ENCODE results near the gene RAB40B. TPM values are rescaled to one million over a fixed set of nuclear protein-coding genes. Genes with fewer than 3 reads are reported as not detected.

The RAB40B gene
- polyA plus RNA-seq, 2 of the 4 experiments (the other 2 are of a cell fraction), result 5.6 to 9.4 TPM

DNA sequence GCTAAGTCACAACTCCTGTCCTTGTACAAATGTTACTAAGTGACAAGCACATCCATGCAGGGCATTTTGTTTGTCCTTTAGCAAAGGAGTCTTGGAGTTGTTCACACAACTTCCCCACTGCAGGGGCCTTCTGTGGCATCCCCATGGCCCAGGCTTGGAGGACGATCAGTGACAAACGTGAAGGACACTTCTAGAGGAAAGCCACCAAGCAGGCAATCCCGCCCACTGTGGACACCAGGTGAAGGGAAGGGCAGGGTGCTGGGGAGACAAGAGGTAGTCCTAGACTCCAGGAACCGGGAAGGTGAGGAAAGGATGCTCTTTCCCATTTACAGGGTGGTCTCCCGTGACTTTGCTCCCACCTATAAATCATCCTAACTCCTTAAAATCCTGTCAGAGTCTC lies 54.4 kb downstream of the RAB40B start (continued):
- no peak for TF ChIP-seq RCOR1 (IDR thresholded peaks at IDR 0.05; ENCODE audit: low read depth, low read length)
- TF ChIP-seq NFE2L2 (conservative IDR thresholded peaks at IDR 0.05; ENCODE audit: low read length), result no peak

DNA sequence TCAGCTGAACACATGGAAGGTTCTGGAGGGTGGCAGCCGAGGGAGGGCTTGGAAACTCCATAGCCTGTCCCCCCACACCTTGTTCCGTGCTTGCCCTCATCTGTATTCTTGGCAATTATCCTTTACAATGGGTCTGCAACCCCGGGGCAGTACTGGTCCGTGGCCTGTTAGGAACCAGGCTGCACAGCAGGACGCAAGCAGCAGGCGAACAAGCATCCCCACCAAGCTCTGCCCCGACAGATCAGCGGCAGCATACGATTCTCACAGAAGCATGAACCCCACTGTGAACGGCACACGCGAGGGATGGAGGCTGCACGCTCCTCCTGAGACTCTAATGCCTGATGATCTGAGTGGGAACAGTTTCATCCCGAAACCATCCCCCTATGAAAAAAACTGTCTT lies 56.5 kb downstream of the RAB40B start:
- FAIRE-seq (no peak), DNase-seq (ENCODE audit: low read depth in 1 of 2, low spot score in 1 of 2) (no peak)
- POLR2A ChIA-PET, result no interaction called here

DNA sequence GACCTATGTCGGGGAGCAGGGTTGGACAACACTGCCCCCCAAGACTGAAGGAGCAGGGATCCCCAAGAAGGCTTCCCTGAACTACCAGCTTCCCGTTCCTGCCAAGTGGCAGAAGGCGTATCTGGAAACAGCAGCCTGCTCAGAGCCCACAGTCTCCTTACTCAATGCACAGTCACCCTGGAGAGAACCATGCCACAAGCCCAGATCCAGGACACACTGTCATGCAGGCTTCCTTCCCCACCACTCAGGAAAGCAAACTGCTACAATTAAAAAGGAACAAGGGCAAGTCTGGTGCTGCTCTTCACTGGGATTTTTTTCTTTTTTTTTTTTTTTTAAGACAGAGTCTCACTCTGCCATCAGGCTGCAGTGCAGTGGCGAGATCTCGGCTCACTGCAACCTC lies 58.5 kb downstream of the RAB40B start:
- ATAC-seq (peak; percentile 12 to 43; a peak in 3 of 6 replicates), DNase-seq (ENCODE audit: low read depth in 1 of 2, low spot score in 1 of 2) (no peak), FAIRE-seq (no peak)
- no peak overlapping the region for H3K4me2 ChIP-seq
- H3K4me1 ChIP-seq, result peaks cover under 1% of the 10 kb centered on the region; the same call in 2 of the 3 replicates
- H3K27ac ChIP-seq, result no peak overlapping the region
- TF ChIP-seq FOSB (CRISPR knock-in tag; IDR thresholded peaks at IDR 0.05) (no peak), KDM1A (IDR thresholded peaks at IDR 0.05; ENCODE audit: low read depth) (no peak), EHF (CRISPR knock-in tag; IDR thresholded peaks at IDR 0.05) (no peak), RNF2 (IDR thresholded peaks at IDR 0.05; ENCODE audit: borderline replicate concordance, low read depth) (no peak), NR3C1 (IDR thresholded peaks at IDR 0.05) (no peak), HDAC2 (IDR thresholded peaks at IDR 0.05) (no peak)
- TF ChIP-seq, protein P1, sequence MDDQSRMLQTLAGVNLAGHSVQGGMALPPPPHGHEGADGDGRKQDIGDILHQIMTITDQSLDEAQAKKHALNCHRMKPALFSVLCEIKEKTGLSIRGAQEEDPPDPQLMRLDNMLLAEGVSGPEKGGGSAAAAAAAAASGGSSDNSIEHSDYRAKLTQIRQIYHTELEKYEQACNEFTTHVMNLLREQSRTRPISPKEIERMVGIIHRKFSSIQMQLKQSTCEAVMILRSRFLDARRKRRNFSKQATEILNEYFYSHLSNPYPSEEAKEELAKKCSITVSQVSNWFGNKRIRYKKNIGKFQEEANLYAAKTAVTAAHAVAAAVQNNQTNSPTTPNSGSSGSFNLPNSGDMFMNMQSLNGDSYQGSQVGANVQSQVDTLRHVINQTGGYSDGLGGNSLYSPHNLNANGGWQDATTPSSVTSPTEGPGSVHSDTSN (IDR thresholded peaks at IDR 0.05), result no peak
- TF ChIP-seq, protein P2, sequence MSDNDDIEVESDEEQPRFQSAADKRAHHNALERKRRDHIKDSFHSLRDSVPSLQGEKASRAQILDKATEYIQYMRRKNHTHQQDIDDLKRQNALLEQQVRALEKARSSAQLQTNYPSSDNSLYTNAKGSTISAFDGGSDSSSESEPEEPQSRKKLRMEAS (IDR thresholded peaks at IDR 0.05), result no peak
- TF ChIP-seq, protein P3, sequence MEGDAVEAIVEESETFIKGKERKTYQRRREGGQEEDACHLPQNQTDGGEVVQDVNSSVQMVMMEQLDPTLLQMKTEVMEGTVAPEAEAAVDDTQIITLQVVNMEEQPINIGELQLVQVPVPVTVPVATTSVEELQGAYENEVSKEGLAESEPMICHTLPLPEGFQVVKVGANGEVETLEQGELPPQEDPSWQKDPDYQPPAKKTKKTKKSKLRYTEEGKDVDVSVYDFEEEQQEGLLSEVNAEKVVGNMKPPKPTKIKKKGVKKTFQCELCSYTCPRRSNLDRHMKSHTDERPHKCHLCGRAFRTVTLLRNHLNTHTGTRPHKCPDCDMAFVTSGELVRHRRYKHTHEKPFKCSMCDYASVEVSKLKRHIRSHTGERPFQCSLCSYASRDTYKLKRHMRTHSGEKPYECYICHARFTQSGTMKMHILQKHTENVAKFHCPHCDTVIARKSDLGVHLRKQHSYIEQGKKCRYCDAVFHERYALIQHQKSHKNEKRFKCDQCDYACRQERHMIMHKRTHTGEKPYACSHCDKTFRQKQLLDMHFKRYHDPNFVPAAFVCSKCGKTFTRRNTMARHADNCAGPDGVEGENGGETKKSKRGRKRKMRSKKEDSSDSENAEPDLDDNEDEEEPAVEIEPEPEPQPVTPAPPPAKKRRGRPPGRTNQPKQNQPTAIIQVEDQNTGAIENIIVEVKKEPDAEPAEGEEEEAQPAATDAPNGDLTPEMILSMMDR (IDR thresholded peaks at IDR 0.05), result no peak
- H3K4me3 ChIP-seq, result no peak overlapping the region
- 99% methylated on average over 5 of the region's 5 CpGs for WGBS (ENCODE audit: missing lambda C conversion rate)
- no peaks in the 10 kb centered on the region for H3K9me3 ChIP-seq
- POLR2A ChIA-PET, result no interaction called here
- CTCF ChIA-PET, result interaction anchor here (0.6 to 1.0 kb wide), 3 partner anchors 29 to 135 kb away, joined by 3 read pairs; no protein-coding TSS in a partner anchor

More for the DNA sequence above, 56.5 kb downstream of the RAB40B start:
- H3K27ac ChIP-seq, result no peak overlapping the region
- H3K4me1 ChIP-seq, result peaks cover 19% of the 10 kb centered on the region
- CTCF ChIA-PET, result interaction anchor here (1.2 to 1.3 kb wide), 2 partner anchors 9 to 10 kb away, joined by 3 read pairs; no protein-coding TSS in a partner anchor
- ATAC-seq, result no peak
- no peak overlapping the region for H3K4me2 ChIP-seq
- TF ChIP-seq RNF2 (IDR thresholded peaks at IDR 0.05; ENCODE audit: borderline replicate concordance, low read depth) (no peak), JUNB (IDR thresholded peaks at IDR 0.05) (no peak), CEBPB (IDR thresholded peaks at IDR 0.05) (no peak), SREBF2 (IDR thresholded peaks at IDR 0.05) (no peak)
- TF ChIP-seq, protein P4, sequence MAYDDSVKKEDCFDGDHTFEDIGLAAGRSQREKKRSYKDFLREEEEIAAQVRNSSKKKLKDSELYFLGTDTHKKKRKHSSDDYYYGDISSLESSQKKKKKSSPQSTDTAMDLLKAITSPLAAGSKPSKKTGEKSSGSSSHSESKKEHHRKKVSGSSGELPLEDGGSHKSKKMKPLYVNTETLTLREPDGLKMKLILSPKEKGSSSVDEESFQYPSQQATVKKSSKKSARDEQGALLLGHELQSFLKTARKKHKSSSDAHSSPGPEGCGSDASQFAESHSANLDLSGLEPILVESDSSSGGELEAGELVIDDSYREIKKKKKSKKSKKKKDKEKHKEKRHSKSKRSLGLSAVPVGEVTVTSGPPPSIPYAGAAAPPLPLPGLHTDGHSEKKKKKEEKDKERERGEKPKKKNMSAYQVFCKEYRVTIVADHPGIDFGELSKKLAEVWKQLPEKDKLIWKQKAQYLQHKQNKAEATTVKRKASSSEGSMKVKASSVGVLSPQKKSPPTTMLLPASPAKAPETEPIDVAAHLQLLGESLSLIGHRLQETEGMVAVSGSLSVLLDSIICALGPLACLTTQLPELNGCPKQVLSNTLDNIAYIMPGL (CRISPR knock-in tag; IDR thresholded peaks at IDR 0.05; ENCODE audit: borderline replicate concordance), result no peak
- WGBS (ENCODE audit: missing lambda C conversion rate), result 93% methylated on average over 14 of the region's 14 CpGs
- no peak overlapping the region for H3K4me3 ChIP-seq
- no peaks in the 10 kb centered on the region for H3K9me3 ChIP-seq

DNA sequence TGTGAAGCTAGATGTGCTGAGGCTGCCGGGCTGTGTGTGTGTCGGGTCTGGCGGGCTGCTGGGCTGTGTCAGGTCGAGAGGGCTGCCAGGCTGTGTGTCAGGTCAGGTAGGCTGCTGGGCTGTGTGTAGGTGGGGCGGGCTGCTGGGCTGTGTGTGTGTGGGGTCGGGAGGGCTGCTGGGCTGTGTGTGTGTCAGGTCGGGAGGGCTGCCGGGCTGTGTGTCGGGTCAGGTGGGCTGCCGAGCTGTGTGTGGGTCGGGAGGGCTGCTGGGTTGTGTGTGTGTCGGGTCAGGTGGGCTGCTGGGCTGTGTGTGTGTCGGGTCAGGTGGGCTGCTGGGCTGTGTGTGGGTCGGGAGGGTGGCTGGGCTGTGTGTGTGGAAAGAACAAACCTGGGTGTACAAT lies 58.9 kb downstream of the RAB40B start:
- Histone ChIP-seq H3K9me3 (no peaks in the 10 kb centered on the region), H3K4me2 (no peak overlapping the region), H3K27ac (no peak overlapping the region), H3K4me3 (no peak overlapping the region), H3K4me1 (no peaks in the 10 kb centered on the region)
- WGBS (ENCODE audit: missing lambda C conversion rate), result 85% methylated on average over 14 of the region's 14 CpGs
- ATAC-seq, result peak; percentile 50 to 51; a peak in 5 of 6 replicates
- TF ChIP-seq SREBF2 (IDR thresholded peaks at IDR 0.05) (no peak), POLR2A (IDR thresholded peaks at IDR 0.05; ENCODE audit: low read length) (no peak), ZSCAN20 (CRISPR knock-in tag; IDR thresholded peaks at IDR 0.05) (no peak), HDAC2 (IDR thresholded peaks at IDR 0.05) (no peak), NR3C1 (IDR thresholded peaks at IDR 0.05) (no peak), NPAS2 (CRISPR knock-in tag; IDR thresholded peaks at IDR 0.05; ENCODE audit: borderline replicate concordance) (no peak), PHF8 (IDR thresholded peaks at IDR 0.05; ENCODE audit: borderline replicate concordance, low read depth) (no peak), ZC3H11A (IDR thresholded peaks at IDR 0.05) (no peak)
- TF ChIP-seq, protein P1 (IDR thresholded peaks at IDR 0.05), result no peak
- TF ChIP-seq, protein P5, sequence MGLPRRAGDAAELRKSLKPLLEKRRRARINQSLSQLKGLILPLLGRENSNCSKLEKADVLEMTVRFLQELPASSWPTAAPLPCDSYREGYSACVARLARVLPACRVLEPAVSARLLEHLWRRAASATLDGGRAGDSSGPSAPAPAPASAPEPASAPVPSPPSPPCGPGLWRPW (IDR thresholded peaks at IDR 0.05), result no peak
- CTCF ChIA-PET, result interaction anchor here (0.6 to 1.0 kb wide), 3 partner anchors 29 to 136 kb away, joined by 3 read pairs; no protein-coding TSS in a partner anchor
- POLR2A ChIA-PET, result no interaction called here
- no peak for DNase-seq (ENCODE audit: low read depth in 1 of 2, low spot score in 1 of 2)
- FAIRE-seq, result no peak
